ENCODE measurements around the gene KCNK18. TPM values are rescaled to one million over a fixed set of nuclear protein-coding genes. Genes with fewer than 3 reads are reported as not detected.
"Not testable (repeated sequence)": the region's sequence is repeated elsewhere in the genome, so short reads cannot be mapped to it uniquely, and the experiment has no call there.

Gene KCNK18
- total and polyA plus RNA-seq, 2 donors = not detected

DNA sequence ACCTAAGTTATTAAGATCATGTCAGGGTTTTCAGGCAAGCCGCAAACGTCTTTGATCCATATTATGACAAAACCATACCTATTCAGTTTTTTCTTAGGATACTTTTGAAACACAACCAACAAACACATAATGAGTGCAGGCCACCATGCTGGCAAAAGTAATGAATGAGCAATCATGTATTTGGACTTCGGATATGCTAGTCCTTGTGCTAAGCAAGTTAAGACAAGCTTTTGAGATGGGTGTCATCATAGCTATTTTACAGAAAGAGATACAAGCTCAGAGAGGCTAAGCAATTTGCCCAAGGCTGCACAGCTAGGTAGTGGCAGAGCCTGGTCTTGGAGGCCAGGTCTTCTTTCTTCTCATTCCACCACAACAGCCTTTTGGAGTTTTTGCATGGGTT, 12.5 kb upstream of the KCNK18 start:
- no peak overlapping the region for H3K27ac ChIP-seq (ENCODE audit: low read depth)
- 84% methylated on average over 3 of the region's 3 CpGs for WGBS
- no peaks in the 10 kb centered on the region for H3K4me1 ChIP-seq (ENCODE audit: insufficient read depth)

DNA sequence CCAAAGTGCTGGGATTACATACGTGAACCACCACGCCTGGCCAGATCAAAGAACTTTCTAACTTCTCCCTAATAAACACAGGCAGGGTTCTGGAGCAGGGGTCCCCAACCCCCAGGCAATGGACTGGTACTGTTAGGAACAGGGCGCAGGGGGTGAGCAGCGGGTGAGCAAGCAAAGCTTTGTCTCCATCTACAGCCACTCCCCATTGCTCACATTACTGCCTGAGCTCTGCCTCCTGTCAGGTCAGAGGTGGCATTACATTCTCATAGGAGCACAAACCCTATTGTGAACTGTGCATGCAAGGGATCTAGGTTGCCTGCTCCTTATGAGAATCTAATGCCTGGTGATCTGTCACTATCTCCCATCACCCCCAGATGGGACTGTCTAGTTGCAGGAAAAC, 11.5 kb upstream of the KCNK18 start:
- H3K27ac ChIP-seq (ENCODE audit: low read depth); H3K4me1 ChIP-seq (ENCODE audit: insufficient read depth); DNase-seq (ENCODE audit: extremely low spot score); H3K4me3 ChIP-seq (ENCODE audit: low read depth, low read length); H3K36me3 ChIP-seq (ENCODE audit: insufficient read depth): not testable (repeated sequence)
- WGBS = 88% methylated on average over 4 of the region's 4 CpGs

More for the DNA sequence above, 12.5 kb upstream of the KCNK18 start:
- no peaks in the 10 kb centered on the region for H3K36me3 ChIP-seq (ENCODE audit: insufficient read depth)
- no peak overlapping the region for H3K4me3 ChIP-seq (ENCODE audit: low read depth, low read length)
- DNase-seq (ENCODE audit: extremely low spot score) = no peak

DNA sequence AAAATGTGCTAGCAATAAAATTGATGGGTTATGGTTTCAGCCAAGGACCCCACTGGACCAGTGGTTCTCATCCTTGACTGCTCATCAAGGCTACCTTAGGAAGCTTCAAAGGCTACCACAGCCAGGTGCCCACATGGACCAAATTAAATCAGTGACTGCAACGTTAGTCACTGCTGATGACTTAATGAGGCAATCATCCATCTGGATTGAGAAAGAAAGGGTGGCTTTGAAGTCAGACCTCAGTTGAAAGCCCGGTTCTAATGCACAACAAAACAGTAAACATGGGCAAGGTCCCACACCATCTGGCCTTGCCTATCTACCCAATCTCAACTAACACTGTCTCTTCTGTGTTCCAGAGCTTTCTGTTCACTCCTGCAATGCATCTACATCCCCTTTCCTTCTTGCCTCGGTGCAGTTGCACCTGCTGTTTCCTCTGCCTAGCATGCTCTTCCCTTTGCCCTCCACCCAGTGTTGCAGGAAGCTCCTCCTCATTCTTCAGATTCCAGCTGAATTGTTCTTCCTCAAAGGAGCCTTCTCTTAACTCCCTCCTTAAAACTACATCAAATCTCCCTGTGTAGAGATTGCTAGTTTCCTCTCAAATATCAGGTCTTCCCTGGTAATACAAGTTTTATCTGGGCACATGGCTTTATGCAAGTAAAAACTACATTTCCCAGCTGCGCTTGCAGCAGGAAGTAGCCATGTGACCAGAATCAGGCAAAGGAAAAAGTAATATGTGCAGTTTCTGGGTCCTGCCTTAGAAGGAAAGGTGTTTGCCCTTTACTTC, 10.3 kb upstream of the KCNK18 start:
- no peak for DNase-seq (ENCODE audit: extremely low spot score)
- Histone ChIP-seq H3K4me3 (ENCODE audit: low read depth, low read length) (no peak overlapping the region), H3K27ac (ENCODE audit: low read depth) (no peak overlapping the region), H3K4me1 (ENCODE audit: insufficient read depth) (no peaks in the 10 kb centered on the region), H3K36me3 (ENCODE audit: insufficient read depth) (no peaks in the 10 kb centered on the region)
- 59% methylated on average over 4 of the region's 4 CpGs for WGBS

DNA sequence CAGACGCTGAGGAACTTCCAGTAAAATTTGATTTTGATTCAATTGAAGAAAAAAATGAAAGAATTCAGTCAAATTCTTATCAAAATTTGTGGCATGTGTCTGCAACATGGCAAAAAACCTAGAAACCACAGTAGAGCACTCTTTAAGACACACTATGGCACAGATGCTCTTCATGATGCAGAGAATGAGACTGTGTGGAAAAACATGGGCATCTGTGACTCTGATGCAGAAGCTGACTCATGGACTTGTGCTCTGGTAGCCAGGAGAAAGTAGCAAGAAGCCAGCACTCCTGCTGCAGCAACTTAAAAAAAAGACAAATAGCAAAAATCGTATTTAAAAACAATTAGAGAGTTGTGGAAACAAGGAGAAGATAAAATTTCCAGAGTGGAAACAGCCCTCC, 8.9 kb upstream of the KCNK18 start:
- H3K4me1 ChIP-seq (ENCODE audit: insufficient read depth) = no peaks in the 10 kb centered on the region
- DNase-seq (ENCODE audit: extremely low spot score) = no peak
- no peak overlapping the region for H3K27ac ChIP-seq (ENCODE audit: low read depth)
- no peak overlapping the region for H3K4me3 ChIP-seq (ENCODE audit: low read depth, low read length)
- H3K36me3 ChIP-seq (ENCODE audit: insufficient read depth) = no peaks in the 10 kb centered on the region
- 72% methylated on average over 2 of the region's 2 CpGs for WGBS

DNA sequence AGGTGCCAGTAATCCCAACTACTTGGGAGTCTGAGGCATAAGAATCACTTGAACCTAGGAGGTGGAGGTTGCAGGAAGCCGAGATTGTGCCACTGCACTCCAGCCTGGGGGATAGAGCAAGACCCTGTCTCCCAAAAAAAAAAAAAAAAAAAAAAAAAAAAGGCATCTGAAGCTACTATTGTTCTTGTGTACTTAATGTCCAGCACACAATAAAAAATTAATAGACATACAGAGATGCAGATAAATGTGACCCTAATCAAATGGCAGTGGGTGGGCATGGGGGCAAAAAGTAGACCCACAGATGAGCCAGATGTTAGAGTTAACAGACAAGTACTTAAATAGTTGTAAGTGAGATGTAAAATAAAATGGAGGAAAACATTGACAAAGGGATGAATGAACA, 7.7 kb upstream of the KCNK18 start:
- Histone ChIP-seq H3K27ac (ENCODE audit: low read depth) (no peak overlapping the region), H3K4me1 (ENCODE audit: insufficient read depth) (no peaks in the 10 kb centered on the region), H3K36me3 (ENCODE audit: insufficient read depth) (no peaks in the 10 kb centered on the region), H3K4me3 (ENCODE audit: low read depth, low read length) (no peak overlapping the region)
- 67% methylated on average over 1 of the region's 1 CpG for WGBS
- DNase-seq (ENCODE audit: extremely low spot score) = no peak

DNA sequence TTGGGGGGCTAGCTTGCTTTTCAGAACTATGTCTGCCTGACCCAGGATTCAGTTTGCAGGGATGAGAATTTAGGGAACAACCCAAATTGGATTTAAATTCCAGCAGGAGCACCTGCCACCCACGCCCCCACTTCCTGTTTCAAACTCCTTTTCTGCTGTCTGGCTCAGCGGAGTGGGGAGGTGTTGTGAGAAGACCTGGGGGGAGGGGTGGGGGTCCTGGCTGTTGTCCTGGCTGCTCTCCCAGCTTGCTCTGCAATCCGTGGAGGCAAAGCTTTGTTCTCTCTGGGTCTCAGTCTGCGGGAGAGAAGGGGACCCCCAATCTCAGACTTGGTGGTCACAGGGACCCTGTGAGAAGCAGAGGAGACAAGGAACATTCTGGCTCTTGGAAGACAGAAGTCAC, 799 bp downstream of the KCNK18 start:
- H3K27ac ChIP-seq (ENCODE audit: low read depth) = no peak overlapping the region
- H3K4me1 ChIP-seq (ENCODE audit: insufficient read depth) = no peaks in the 10 kb centered on the region
- no peaks in the 10 kb centered on the region for H3K36me3 ChIP-seq (ENCODE audit: insufficient read depth)
- 34% methylated on average over 4 of the region's 4 CpGs for WGBS
- no peak overlapping the region for H3K4me3 ChIP-seq (ENCODE audit: low read depth, low read length)
- DNase-seq (ENCODE audit: extremely low spot score) = no peak

DNA sequence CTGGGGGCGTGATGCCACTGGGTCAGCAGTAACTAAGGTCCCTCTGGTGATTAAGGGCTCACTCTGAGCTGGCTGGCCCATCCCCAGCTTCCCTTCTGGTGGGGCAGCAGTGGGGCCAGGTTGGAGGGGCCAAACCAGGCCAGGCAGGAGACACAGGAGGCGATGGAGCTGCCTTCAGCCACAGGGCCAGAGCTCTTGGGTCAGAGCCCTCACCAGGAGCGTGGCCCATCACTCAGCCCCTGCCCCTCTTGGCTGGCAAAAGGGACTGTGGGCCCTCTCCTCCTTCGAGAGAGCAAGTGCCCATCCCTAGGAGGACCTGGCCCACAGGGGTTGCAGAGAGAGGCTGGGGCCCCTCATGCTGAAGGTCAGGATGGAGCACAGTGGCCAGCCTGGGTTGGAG, 4.5 kb downstream of the KCNK18 start:
- H3K4me3 ChIP-seq (ENCODE audit: low read depth, low read length) = no peak overlapping the region
- no peak overlapping the region for H3K27ac ChIP-seq (ENCODE audit: low read depth)
- WGBS = 80% methylated on average over 4 of the region's 4 CpGs
- H3K4me1 ChIP-seq (ENCODE audit: insufficient read depth) = no peaks in the 10 kb centered on the region
- H3K36me3 ChIP-seq (ENCODE audit: insufficient read depth) = no peaks in the 10 kb centered on the region
- no peak for DNase-seq (ENCODE audit: extremely low spot score)

DNA sequence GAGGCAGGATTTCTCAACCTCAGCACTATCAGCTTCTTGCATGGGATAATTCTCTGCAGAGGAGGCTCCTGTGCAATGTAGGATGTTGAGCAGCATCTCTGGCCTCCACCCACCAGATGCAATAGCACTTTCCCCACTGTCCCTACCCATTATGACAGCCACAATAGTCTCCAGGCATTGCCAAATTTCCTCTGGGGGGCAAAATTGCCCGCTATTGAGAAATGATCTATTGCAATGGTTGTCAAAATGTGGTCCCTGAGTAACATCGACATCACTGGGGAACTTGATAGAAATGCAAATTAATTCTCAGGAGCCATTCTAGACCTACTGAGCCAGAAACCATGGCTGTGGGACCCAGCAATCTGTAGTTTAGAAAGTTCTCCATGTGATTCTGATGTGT, 7.0 kb downstream of the KCNK18 start:
- WGBS = 51% methylated on average over 2 of the region's 2 CpGs

DNA sequence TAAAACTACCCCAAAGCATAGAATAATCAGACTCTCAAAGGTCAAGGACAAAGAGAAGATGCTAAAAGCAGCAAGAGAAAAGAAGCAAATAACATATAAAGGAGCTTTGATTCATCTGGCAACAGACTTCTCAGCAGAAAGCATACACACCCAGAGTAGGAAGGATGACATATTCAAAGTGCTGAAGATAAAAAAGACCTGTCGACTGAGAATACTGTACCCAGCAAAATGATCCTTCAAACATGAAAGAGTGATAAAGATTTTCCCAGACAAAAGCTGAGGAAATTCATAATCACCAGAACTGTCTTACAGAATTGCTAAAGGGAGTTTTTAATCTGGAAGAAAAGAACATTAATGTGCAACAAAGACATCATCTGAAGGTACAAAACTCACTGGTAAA, 14.9 kb downstream of the KCNK18 start:
- H3K27ac ChIP-seq (ENCODE audit: low read depth) = no peak overlapping the region
- WGBS = 93% methylated on average over 1 of the region's 1 CpG
- no peaks in the 10 kb centered on the region for H3K36me3 ChIP-seq (ENCODE audit: insufficient read depth)
- no peak for DNase-seq (ENCODE audit: extremely low spot score)
- no peak overlapping the region for H3K4me3 ChIP-seq (ENCODE audit: low read depth, low read length)
- H3K4me1 ChIP-seq (ENCODE audit: insufficient read depth) = no peaks in the 10 kb centered on the region

More for the DNA sequence above, 7.0 kb downstream of the KCNK18 start:
- no peaks in the 10 kb centered on the region for H3K36me3 ChIP-seq (ENCODE audit: insufficient read depth)
- no peaks in the 10 kb centered on the region for H3K4me1 ChIP-seq (ENCODE audit: insufficient read depth)
- H3K27ac ChIP-seq (ENCODE audit: low read depth) = no peak overlapping the region
- DNase-seq (ENCODE audit: extremely low spot score) = no peak
- H3K4me3 ChIP-seq (ENCODE audit: low read depth, low read length) = no peak overlapping the region

DNA sequence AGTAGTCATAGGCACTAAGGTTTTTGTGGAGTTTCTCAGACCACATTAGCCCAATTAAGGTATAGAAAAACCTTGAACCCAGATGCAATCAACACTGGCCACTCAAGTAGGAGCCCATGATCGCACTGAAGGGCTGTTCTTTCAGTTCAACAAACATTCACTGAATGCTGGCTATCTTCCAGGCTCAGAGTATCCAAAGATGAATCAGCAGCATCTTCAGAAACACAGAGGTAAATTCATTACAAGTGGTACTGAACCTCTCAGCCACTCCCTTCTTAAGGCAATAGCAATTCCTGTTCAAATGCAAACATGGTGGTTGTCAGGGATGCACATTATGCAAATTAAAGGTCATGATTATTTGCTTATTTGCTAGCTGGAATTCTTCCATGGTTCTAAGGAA, 17.1 kb downstream of the KCNK18 start:
- WGBS = 28% methylated on average over 1 of the region's 1 CpG
- no peak for DNase-seq (ENCODE audit: extremely low spot score)
- Histone ChIP-seq H3K4me1 (ENCODE audit: insufficient read depth) (no peaks in the 10 kb centered on the region), H3K4me3 (ENCODE audit: low read depth, low read length) (no peak overlapping the region), H3K27ac (ENCODE audit: low read depth) (no peak overlapping the region), H3K36me3 (ENCODE audit: insufficient read depth) (no peaks in the 10 kb centered on the region)

DNA sequence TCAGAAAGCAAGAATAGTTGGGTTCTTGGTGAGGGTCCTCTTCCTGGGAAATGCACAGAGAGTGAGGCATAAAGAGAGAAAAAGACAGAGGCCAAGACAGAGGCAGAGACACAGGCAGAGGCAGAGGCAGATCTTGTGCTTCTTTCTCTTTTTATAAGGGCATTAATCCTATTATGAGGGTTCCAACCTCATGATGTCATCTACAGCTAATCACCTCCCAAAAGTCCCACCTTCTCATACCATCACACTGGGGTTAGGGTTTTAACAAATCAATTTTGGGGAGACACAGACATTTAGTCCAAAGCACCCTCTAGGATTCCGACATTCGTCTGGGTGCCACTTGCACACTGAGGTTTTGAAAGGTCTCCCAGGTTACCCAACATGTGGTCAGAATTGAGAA, 17.8 kb downstream of the KCNK18 start:
- no peaks in the 10 kb centered on the region for H3K36me3 ChIP-seq (ENCODE audit: insufficient read depth)
- no peaks in the 10 kb centered on the region for H3K4me1 ChIP-seq (ENCODE audit: insufficient read depth)
- 89% methylated on average over 2 of the region's 2 CpGs for WGBS
- no peak overlapping the region for H3K4me3 ChIP-seq (ENCODE audit: low read depth, low read length)
- H3K27ac ChIP-seq (ENCODE audit: low read depth) = no peak overlapping the region
- no peak for DNase-seq (ENCODE audit: extremely low spot score)

DNA sequence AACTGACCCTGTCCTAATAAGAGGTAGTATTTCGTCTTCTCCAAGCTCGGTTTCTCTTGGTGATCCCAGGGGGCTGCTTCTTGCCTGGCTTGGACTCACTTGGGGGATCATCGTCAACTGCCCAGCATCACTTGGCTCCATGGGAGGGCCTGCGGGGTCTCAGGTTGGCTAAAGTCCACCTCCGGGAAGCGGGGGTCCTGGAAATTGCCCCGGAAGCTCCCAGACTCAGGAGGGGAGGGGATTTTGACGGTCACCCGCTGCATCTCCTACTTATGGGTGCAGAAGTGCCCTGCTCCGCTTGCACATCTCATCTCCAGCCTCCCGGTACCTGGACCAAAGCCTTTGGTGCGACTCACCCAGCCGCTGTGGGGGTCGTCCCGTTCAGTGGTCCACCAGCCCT, 18.7 kb downstream of the KCNK18 start:
- WGBS = 65% methylated on average over 15 of the region's 15 CpGs
- H3K4me1 ChIP-seq (ENCODE audit: insufficient read depth) = no peaks in the 10 kb centered on the region
- H3K36me3 ChIP-seq (ENCODE audit: insufficient read depth) = no peaks in the 10 kb centered on the region
- DNase-seq (ENCODE audit: extremely low spot score) = no peak
- no peak overlapping the region for H3K4me3 ChIP-seq (ENCODE audit: low read depth, low read length)
- no peak overlapping the region for H3K27ac ChIP-seq (ENCODE audit: low read depth)

DNA sequence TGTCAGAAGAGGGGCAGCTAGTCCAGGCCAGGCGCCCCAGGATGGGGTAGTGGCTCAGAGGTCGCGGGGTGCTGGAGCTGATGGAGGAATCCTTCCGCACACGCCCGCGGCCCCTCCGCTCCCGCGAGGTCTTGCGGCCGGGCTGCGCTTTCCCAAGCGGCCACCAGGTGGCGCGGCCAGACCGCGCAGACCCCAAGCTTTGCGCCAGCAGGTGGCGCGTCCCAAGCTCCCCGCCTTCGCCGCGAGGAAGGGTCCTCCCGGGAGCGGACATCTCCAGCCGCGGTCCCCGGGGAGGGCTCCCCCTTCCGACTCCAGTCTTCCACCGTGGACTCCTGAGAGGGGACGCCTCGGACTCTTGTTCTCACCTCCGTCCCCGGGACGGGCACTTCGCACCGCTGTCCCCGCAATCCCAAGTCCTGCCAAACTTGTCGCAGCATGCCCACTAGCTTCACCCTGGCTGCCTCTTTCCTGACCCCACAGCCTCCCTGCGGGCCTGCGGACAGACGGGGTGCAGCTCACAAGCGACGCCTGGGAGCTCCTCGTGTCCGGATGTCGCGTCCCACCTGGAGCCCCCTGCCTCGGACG, 19.4 kb downstream of the KCNK18 start:
- Histone ChIP-seq H3K36me3 (ENCODE audit: insufficient read depth) (no peaks in the 10 kb centered on the region), H3K27ac (ENCODE audit: low read depth) (no peak overlapping the region), H3K4me3 (ENCODE audit: low read depth, low read length) (peak overlapping the region; percentile 12), H3K4me1 (ENCODE audit: insufficient read depth) (no peaks in the 10 kb centered on the region)
- DNase-seq (ENCODE audit: extremely low spot score) = peak; percentile 7
- WGBS = under 1% methylated on average over 52 of the region's 52 CpGs

DNA sequence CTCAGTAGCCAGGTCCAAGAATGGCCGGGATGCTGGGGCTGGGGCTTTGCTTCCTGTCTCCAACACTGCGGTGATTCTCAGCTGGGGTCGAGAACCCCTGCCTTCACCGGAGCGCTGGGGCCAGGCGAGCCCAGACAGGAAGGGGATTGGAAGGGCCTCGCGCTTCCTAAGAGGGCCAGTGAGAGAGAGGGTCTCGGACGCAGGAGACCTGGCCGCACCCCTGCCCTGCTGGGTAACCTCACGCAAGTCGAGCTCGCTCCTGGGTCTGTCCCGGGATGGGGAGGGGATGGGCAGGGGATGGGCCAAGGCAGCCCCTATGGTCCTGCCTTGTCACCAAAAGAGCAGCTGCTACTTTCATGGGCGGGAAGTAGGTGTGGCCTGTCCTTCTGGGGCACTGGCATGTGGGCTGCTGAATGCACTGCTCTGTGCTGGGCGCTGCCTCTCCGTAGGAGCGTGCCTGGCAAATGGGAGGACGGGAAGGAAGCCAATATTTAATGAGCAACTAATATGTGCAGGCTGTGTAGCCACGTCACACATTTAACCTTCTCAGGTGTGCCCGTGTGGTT, 20.0 kb downstream of the KCNK18 start:
- Histone ChIP-seq H3K36me3 (ENCODE audit: insufficient read depth) (no peaks in the 10 kb centered on the region), H3K4me1 (ENCODE audit: insufficient read depth) (no peaks in the 10 kb centered on the region), H3K27ac (ENCODE audit: low read depth) (no peak overlapping the region), H3K4me3 (ENCODE audit: low read depth, low read length) (peak overlapping the region; percentile 12)
- WGBS = 17% methylated on average over 22 of the region's 22 CpGs
- no peak for DNase-seq (ENCODE audit: extremely low spot score)

Measured in urinary bladder (tissue), 4 donors.